ENCODE measurements around the gene USP10. TPM values are rescaled to one million over a fixed set of nuclear protein-coding genes. Genes with fewer than 3 reads are reported as not detected.
"Not testable (repeated sequence)": the region's sequence is repeated elsewhere in the genome, so short reads cannot be mapped to it uniquely, and the experiment has no call there.

The USP10 gene
- polyA plus RNA-seq, 1 donor = 66.5 TPM

- Histone ChIP-seq H3K9me3 (ENCODE audit: control insufficient read depth, low read depth, low read length) (no peaks in the 10 kb centered on the region), H3K4me3 (ENCODE audit: low read length) (no peak overlapping the region), H3K4me1 (ENCODE audit: control insufficient read depth, insufficient read depth, low read length) (no peaks in the 10 kb centered on the region), H3K27ac (ENCODE audit: low read length) (no peak overlapping the region), H3K36me3 (ENCODE audit: control insufficient read depth, insufficient read depth, low read length) (no peaks in the 10 kb centered on the region), H3K27me3 (ENCODE audit: control insufficient read depth, insufficient read depth, low read length) (peaks cover 10% of the 10 kb centered on the region)
- DNase-seq = no peak
- 92% methylated on average over 2 of the region's 4 CpGs for WGBS (ENCODE audit: insufficient coverage, low lambda C conversion rate)
Measured at GRCh38 chr16:84680843-84681629, 18.8 kb upstream of the USP10 start.

DNA sequence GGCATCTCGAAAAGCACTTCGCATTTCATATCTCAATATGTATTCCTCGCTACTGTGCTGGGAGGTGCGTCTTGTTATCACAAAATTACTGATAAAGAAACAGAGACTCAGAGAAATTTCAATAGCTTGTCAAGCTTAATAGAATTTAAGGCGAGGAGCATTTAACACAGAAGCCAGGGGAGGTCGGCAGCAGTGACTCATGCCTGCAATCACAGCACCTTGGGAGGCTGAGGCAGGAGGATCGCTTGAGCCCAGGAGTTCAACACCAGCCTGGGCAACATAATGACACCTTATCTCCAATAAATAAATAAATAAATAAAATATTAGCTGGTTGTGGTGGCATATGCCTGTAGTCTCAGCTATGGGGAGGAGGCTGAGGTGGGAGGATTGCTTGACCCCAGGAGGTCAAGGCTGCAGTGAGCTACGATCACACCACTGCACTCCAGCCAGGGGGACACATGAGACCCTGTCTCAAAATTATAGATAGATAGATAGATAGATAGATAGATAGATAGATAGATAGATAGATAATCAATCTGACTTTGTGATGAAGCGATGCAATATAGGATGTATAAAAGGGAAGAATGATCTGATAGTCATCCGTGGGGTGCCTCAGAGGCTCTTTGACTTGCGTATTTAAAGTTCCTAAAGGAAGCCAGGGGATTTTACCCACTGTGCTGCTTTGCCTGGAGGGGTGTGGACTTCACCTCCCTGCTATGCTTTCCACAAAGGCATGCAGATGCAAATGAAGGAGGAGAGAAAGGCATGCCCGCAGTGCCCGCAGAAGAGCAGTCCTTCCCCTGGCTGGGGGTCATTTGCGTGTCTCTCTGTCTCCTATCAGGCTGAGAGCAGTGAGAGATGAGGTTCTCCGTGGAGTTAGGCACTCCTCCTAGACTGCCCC is 15.9 kb upstream of the USP10 start:
- Histone ChIP-seq H3K27ac (ENCODE audit: low read length) (no peak overlapping the region), H3K9me3 (ENCODE audit: control insufficient read depth, low read depth, low read length) (no peaks in the 10 kb centered on the region), H3K4me3 (ENCODE audit: low read length) (no peak overlapping the region), H3K27me3 (ENCODE audit: control insufficient read depth, insufficient read depth, low read length) (peaks cover 10% of the 10 kb centered on the region), H3K36me3 (ENCODE audit: control insufficient read depth, insufficient read depth, low read length) (no peaks in the 10 kb centered on the region), H3K4me1 (ENCODE audit: control insufficient read depth, insufficient read depth, low read length) (no peaks in the 10 kb centered on the region)
- WGBS (ENCODE audit: insufficient coverage, low lambda C conversion rate) = 71% methylated on average over 4 of the region's 15 CpGs
- DNase-seq = no peak

- Histone ChIP-seq H3K9me3 (ENCODE audit: control insufficient read depth, low read depth, low read length) (no peaks in the 10 kb centered on the region), H3K4me1 (ENCODE audit: control insufficient read depth, insufficient read depth, low read length) (no peaks in the 10 kb centered on the region), H3K36me3 (ENCODE audit: control insufficient read depth, insufficient read depth, low read length) (no peaks in the 10 kb centered on the region), H3K4me3 (ENCODE audit: low read length) (no peak overlapping the region), H3K27ac (ENCODE audit: low read length) (no peak overlapping the region), H3K27me3 (ENCODE audit: control insufficient read depth, insufficient read depth, low read length) (peaks cover 10% of the 10 kb centered on the region)
- DNase-seq = no peak
- 100% methylated on average over 1 of the region's 4 CpGs for WGBS (ENCODE audit: insufficient coverage, low lambda C conversion rate)
Measured at GRCh38 chr16:84684592-84684965, 15.2 kb upstream of the USP10 start.

- Histone ChIP-seq H3K27me3 (ENCODE audit: control insufficient read depth, insufficient read depth, low read length) (peaks cover 10% of the 10 kb centered on the region), H3K9me3 (ENCODE audit: control insufficient read depth, low read depth, low read length) (no peaks in the 10 kb centered on the region), H3K36me3 (ENCODE audit: control insufficient read depth, insufficient read depth, low read length) (no peaks in the 10 kb centered on the region), H3K4me1 (ENCODE audit: control insufficient read depth, insufficient read depth, low read length) (no peaks in the 10 kb centered on the region), H3K27ac (ENCODE audit: low read length) (no peak overlapping the region), H3K4me3 (ENCODE audit: low read length) (no peak overlapping the region)
- DNase-seq = no peak
- WGBS (ENCODE audit: insufficient coverage, low lambda C conversion rate) = 60% methylated on average over 2 of the region's 8 CpGs
Measured at GRCh38 chr16:84685210-84685609, 14.6 kb upstream of the USP10 start.

DNA sequence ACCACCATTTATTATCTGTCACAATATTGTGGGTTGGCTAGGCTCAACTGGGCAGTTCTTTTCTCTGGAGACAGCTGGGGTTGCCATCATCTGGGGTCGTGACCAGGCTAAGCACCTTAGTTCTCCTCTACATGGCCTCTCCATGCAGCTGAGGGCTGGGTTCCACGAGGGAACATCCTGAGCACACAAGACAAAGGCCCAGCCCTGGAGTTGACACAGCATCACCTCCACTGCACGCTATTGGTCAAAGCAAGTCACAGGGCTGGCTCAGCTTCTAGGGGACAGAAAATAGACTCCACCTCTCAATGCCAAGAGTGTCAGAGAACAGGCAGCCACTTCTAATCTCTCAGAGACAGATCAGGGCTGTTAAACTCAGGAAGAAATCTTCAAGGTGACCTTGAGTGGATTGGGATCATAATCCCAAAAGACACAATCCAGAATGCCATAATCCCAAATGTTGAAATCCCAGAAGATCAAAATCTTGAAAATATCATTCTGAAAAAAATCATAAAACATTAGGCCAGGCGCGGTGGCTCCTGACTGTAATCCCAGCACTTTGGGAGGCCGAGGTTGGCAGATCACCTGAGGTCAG is 13.0 kb upstream of the USP10 start:
- Histone ChIP-seq H3K36me3 (ENCODE audit: control insufficient read depth, insufficient read depth, low read length) (no peaks in the 10 kb centered on the region), H3K4me1 (ENCODE audit: control insufficient read depth, insufficient read depth, low read length) (no peaks in the 10 kb centered on the region), H3K27me3 (ENCODE audit: control insufficient read depth, insufficient read depth, low read length) (peaks cover 8% of the 10 kb centered on the region), H3K27ac (ENCODE audit: low read length) (no peak overlapping the region), H3K4me3 (ENCODE audit: low read length) (no peak overlapping the region), H3K9me3 (ENCODE audit: control insufficient read depth, low read depth, low read length) (no peaks in the 10 kb centered on the region)
- no CpG with 5 or more reads among the region's 6 CpGs for WGBS (ENCODE audit: insufficient coverage, low lambda C conversion rate)
- no peak for DNase-seq

DNA sequence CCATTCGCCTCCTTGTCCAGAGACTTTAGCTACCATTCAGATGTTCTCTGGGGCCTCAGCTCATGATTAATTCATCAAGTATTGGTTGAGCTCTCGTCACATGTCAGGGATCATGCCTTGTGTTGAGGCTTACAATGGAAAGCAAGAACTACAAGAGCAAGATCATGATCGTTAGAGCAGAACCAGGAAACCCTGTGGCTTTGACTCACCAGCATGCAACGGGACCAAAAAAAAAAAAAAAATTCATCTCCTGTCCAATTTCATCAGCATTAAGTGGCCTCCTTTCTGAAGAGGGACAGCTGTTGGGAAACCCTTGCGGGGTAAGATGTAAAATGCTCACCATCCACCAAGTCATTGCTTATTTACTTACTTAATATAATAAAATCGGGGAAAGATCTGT is 12.1 kb upstream of the USP10 start:
- Histone ChIP-seq H3K4me3 (ENCODE audit: low read length) (no peak overlapping the region), H3K9me3 (ENCODE audit: control insufficient read depth, low read depth, low read length) (no peaks in the 10 kb centered on the region), H3K27ac (ENCODE audit: low read length) (no peak overlapping the region), H3K36me3 (ENCODE audit: control insufficient read depth, insufficient read depth, low read length) (no peaks in the 10 kb centered on the region), H3K27me3 (ENCODE audit: control insufficient read depth, insufficient read depth, low read length) (peaks cover 5% of the 10 kb centered on the region), H3K4me1 (ENCODE audit: control insufficient read depth, insufficient read depth, low read length) (no peaks in the 10 kb centered on the region)
- no peak for DNase-seq
- WGBS (ENCODE audit: insufficient coverage, low lambda C conversion rate) = 93% methylated on average over 2 of the region's 6 CpGs

GRCh38 chr16:84688163-84688562 is 11.6 kb upstream of the USP10 start:
- not testable (repeated sequence) for H3K4me1 ChIP-seq (ENCODE audit: control insufficient read depth, insufficient read depth, low read length); H3K36me3 ChIP-seq (ENCODE audit: control insufficient read depth, insufficient read depth, low read length); H3K4me3 ChIP-seq (ENCODE audit: low read length); H3K27ac ChIP-seq (ENCODE audit: low read length); H3K9me3 ChIP-seq (ENCODE audit: control insufficient read depth, low read depth, low read length); H3K27me3 ChIP-seq (ENCODE audit: control insufficient read depth, insufficient read depth, low read length); DNase-seq
- WGBS (ENCODE audit: insufficient coverage, low lambda C conversion rate) = 88% methylated on average over 1 of the region's 4 CpGs

DNA sequence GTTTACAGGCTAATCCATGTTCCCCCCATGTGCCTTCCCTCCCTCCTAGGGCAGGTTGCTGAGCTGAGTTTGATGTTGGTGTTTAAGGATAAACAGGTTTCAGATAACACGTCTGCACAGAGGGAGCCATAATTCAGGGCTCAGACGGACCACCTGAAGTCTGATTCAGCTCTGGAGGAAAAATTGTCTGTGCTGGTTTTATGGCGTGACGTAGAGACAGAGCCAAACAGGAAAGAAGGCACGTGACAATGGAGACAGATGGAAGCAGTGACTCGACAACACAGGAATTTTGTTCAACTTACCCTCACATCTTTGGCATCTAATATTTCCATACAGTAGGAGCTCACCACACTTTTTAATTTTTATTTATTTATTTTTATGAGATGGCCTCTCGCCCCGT is 10.7 kb upstream of the USP10 start:
- H3K4me1 ChIP-seq (ENCODE audit: control insufficient read depth, insufficient read depth, low read length) = no peaks in the 10 kb centered on the region
- WGBS (ENCODE audit: insufficient coverage, low lambda C conversion rate) = 40% methylated on average over 1 of the region's 8 CpGs
- no peak overlapping the region for H3K27ac ChIP-seq (ENCODE audit: low read length)
- DNase-seq = peak in 1 of 2 donors; percentile 37
- H3K36me3 ChIP-seq (ENCODE audit: control insufficient read depth, insufficient read depth, low read length) = no peaks in the 10 kb centered on the region
- H3K4me3 ChIP-seq (ENCODE audit: low read length) = no peak overlapping the region
- peaks cover 4% of the 10 kb centered on the region for H3K27me3 ChIP-seq (ENCODE audit: control insufficient read depth, insufficient read depth, low read length)
- H3K9me3 ChIP-seq (ENCODE audit: control insufficient read depth, low read depth, low read length) = no peaks in the 10 kb centered on the region

GRCh38 chr16:84690088-84690819 is 9.5 kb upstream of the USP10 start:
- DNase-seq = no peak
- H3K4me3 ChIP-seq (ENCODE audit: low read length) = no peak overlapping the region
- H3K27ac ChIP-seq (ENCODE audit: low read length) = no peak overlapping the region
- no peaks in the 10 kb centered on the region for H3K36me3 ChIP-seq (ENCODE audit: control insufficient read depth, insufficient read depth, low read length)
- no CpG with 5 or more reads among the region's 6 CpGs for WGBS (ENCODE audit: insufficient coverage, low lambda C conversion rate)
- no peaks in the 10 kb centered on the region for H3K27me3 ChIP-seq (ENCODE audit: control insufficient read depth, insufficient read depth, low read length)
- no peaks in the 10 kb centered on the region for H3K9me3 ChIP-seq (ENCODE audit: control insufficient read depth, low read depth, low read length)
- H3K4me1 ChIP-seq (ENCODE audit: control insufficient read depth, insufficient read depth, low read length) = no peaks in the 10 kb centered on the region
